ENCODE measurements around the gene DCDC2B. TPM values are rescaled to one million over a fixed set of nuclear protein-coding genes. Genes with fewer than 3 reads are reported as not detected.
A peak's percentile ranks its signal among the peaks of the same experiment; 100 is the strongest.

The DCDC2B gene
- total and polyA plus RNA-seq, 10 of the 15 experiments (the other 5 are each of a cell fraction or from before 2014, with no cell fraction given): 0.12 to 0.21 (median 0.15) TPM; not detected in 7

DNA sequence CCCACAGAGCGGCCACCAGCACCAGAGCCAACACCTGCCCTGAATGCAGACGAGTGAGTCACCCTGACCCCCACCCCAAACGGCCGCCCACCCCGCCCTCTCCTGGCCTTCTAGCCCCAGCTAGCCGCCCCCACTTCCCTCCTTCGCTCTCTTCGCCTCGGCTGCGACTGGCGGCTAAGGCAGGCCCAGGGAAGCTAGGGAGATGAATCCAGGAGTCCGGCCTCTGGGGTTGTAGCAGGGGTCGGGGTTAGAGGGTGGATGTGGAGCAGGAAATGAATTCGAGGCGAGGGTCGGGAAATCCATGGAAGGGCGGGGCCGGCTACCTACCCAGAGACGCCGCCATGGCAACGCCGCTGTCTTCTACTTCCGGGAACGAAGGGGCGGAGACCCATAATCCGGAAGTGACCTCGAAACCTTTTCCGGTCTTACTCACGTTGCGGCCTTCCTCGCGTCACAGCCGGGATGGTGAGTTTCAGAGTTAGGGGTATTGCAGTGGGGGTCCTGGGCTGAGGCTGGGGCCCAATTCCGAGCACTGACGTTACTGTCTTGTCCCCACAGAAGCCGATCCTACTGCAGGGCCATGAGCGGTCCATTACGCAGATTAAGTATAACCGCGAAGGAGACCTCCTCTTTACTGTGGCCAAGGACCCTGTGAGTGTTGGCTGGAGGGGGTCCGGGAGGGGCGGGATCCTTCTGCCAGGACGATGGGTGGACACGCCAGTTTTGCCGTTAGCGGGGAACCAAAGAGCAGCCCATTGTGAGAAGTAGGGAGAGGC, 13.3 kb downstream of the DCDC2B start, which contains the start of the genes EIF3I and TMEM234 (continued):
- TF ChIP-seq, protein P1, sequence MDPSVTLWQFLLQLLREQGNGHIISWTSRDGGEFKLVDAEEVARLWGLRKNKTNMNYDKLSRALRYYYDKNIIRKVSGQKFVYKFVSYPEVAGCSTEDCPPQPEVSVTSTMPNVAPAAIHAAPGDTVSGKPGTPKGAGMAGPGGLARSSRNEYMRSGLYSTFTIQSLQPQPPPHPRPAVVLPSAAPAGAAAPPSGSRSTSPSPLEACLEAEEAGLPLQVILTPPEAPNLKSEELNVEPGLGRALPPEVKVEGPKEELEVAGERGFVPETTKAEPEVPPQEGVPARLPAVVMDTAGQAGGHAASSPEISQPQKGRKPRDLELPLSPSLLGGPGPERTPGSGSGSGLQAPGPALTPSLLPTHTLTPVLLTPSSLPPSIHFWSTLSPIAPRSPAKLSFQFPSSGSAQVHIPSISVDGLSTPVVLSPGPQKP (IDR thresholded peaks at IDR 0.05; ENCODE audit: low read depth, low read length): peak; percentile 62; the same call in 1 of the 2 replicates
- TF ChIP-seq MEF2B (IDR thresholded peaks at IDR 0.05; ENCODE audit: partially characterized antibody, poor library complexity, severe bottlenecking): peak; percentile 56
- peak; percentile 57 for TF ChIP-seq SMAD1 (IDR thresholded peaks at IDR 0.05; ENCODE audit: low read depth, partially characterized antibody)
- peak; percentile 93 for TF ChIP-seq POLR2AphosphoS5 (IDR thresholded peaks at IDR 0.05; ENCODE audit: low read length)
- peak; percentile 43 for TF ChIP-seq IKZF1 (conservative IDR thresholded peaks at IDR 0.05)
- TF ChIP-seq GATAD2B (conservative IDR thresholded peaks at IDR 0.05; ENCODE audit: low read depth): 0 out of 2 replicates have a peak, but pooled peaks have one; percentile 26
- TF ChIP-seq, protein P2, sequence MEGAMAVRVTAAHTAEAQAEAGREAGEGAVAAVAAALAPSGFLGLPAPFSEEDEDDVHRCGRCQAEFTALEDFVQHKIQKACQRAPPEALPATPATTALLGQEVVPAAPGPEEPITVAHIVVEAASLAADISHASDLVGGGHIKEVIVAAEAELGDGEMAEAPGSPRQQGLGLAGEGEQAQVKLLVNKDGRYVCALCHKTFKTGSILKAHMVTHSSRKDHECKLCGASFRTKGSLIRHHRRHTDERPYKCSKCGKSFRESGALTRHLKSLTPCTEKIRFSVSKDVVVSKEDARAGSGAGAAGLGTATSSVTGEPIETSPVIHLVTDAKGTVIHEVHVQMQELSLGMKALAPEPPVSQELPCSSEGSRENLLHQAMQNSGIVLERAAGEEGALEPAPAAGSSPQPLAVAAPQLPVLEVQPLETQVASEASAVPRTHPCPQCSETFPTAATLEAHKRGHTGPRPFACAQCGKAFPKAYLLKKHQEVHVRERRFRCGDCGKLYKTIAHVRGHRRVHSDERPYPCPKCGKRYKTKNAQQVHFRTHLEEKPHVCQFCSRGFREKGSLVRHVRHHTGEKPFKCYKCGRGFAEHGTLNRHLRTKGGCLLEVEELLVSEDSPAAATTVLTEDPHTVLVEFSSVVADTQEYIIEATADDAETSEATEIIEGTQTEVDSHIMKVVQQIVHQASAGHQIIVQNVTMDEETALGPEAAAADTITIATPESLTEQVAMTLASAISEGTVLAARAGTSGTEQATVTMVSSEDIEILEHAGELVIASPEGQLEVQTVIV (IDR thresholded peaks at IDR 0.05; ENCODE audit: borderline replicate concordance, partially characterized antibody): peak; percentile 61
- TF ChIP-seq WRNIP1 (IDR thresholded peaks at IDR 0.05; ENCODE audit: borderline replicate concordance, low read depth, low read length): no peak
- TF ChIP-seq IRF4 (IDR thresholded peaks at IDR 0.05; ENCODE audit: low read depth, low read length): peak; percentile 32; the same call in 1 of the 2 replicates
- peak; percentile 50 for TF ChIP-seq HCFC1 (IDR thresholded peaks at IDR 0.05; ENCODE audit: low read length)
- TF ChIP-seq, protein P3, sequence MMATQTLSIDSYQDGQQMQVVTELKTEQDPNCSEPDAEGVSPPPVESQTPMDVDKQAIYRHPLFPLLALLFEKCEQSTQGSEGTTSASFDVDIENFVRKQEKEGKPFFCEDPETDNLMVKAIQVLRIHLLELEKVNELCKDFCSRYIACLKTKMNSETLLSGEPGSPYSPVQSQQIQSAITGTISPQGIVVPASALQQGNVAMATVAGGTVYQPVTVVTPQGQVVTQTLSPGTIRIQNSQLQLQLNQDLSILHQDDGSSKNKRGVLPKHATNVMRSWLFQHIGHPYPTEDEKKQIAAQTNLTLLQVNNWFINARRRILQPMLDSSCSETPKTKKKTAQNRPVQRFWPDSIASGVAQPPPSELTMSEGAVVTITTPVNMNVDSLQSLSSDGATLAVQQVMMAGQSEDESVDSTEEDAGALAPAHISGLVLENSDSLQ (IDR thresholded peaks at IDR 0.05): peak; percentile 36; the same call in 1 of the 2 replicates
- TF ChIP-seq NFYA (IDR thresholded peaks at IDR 0.05; ENCODE audit: borderline replicate concordance, low read depth, low read length): no peak
- TF ChIP-seq, protein P4, sequence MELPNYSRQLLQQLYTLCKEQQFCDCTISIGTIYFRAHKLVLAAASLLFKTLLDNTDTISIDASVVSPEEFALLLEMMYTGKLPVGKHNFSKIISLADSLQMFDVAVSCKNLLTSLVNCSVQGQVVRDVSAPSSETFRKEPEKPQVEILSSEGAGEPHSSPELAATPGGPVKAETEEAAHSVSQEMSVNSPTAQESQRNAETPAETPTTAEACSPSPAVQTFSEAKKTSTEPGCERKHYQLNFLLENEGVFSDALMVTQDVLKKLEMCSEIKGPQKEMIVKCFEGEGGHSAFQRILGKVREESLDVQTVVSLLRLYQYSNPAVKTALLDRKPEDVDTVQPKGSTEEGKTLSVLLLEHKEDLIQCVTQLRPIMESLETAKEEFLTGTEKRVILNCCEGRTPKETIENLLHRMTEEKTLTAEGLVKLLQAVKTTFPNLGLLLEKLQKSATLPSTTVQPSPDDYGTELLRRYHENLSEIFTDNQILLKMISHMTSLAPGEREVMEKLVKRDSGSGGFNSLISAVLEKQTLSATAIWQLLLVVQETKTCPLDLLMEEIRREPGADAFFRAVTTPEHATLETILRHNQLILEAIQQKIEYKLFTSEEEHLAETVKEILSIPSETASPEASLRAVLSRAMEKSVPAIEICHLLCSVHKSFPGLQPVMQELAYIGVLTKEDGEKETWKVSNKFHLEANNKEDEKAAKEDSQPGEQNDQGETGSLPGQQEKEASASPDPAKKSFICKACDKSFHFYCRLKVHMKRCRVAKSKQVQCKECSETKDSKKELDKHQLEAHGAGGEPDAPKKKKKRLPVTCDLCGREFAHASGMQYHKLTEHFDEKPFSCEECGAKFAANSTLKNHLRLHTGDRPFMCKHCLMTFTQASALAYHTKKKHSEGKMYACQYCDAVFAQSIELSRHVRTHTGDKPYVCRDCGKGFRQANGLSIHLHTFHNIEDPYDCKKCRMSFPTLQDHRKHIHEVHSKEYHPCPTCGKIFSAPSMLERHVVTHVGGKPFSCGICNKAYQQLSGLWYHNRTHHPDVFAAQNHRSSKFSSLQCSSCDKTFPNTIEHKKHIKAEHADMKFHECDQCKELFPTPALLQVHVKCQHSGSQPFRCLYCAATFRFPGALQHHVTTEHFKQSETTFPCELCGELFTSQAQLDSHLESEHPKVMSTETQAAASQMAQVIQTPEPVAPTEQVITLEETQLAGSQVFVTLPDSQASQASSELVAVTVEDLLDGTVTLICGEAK (IDR thresholded peaks at IDR 0.05; ENCODE audit: borderline replicate concordance): peak; percentile 95
- TF ChIP-seq NBN (IDR thresholded peaks at IDR 0.05): 0 out of 2 replicates have a peak, but pooled peaks have one; percentile 66
- TF ChIP-seq CREM (IDR thresholded peaks at IDR 0.05; ENCODE audit: low read depth): peak; percentile 84
- TF ChIP-seq STAT1 (conservative IDR thresholded peaks at IDR 0.05): 0 out of 2 replicates have a peak, but pooled peaks have one; percentile 66
- peak; percentile 53; the same call in 1 of the 2 replicates for TF ChIP-seq CHD2 (IDR thresholded peaks at IDR 0.05; ENCODE audit: borderline replicate concordance, low read depth, low read length)
- peak; percentile 20 for TF ChIP-seq SIX5 (IDR thresholded peaks at IDR 0.05; ENCODE audit: low read depth, low read length, severe bottlenecking)
- 0 out of 2 replicates have a peak, but pooled peaks have one; percentile 25 for TF ChIP-seq SPI1 (IDR thresholded peaks at IDR 0.05; ENCODE audit: borderline replicate concordance, insufficient read depth, low read depth, low read length)
- peak; percentile 40; the same call in 1 of the 3 replicates for TF ChIP-seq POU2F2 (IDR thresholded peaks at IDR 0.05; ENCODE audit: borderline replicate concordance, low read depth, low read length)

Data from GM12878 (cell line).